ENCODE results near the gene AP5S1. TPM values are rescaled to one million over a fixed set of nuclear protein-coding genes. Genes with fewer than 3 reads are reported as not detected.
A peak's percentile ranks its signal among the peaks of the same experiment; 100 is the strongest.

Gene AP5S1
- total and polyA plus RNA-seq, 2 donors (not counting 1 experiment from before 2014, with no cell fraction given): 11.8 to 17.8 TPM

DNA sequence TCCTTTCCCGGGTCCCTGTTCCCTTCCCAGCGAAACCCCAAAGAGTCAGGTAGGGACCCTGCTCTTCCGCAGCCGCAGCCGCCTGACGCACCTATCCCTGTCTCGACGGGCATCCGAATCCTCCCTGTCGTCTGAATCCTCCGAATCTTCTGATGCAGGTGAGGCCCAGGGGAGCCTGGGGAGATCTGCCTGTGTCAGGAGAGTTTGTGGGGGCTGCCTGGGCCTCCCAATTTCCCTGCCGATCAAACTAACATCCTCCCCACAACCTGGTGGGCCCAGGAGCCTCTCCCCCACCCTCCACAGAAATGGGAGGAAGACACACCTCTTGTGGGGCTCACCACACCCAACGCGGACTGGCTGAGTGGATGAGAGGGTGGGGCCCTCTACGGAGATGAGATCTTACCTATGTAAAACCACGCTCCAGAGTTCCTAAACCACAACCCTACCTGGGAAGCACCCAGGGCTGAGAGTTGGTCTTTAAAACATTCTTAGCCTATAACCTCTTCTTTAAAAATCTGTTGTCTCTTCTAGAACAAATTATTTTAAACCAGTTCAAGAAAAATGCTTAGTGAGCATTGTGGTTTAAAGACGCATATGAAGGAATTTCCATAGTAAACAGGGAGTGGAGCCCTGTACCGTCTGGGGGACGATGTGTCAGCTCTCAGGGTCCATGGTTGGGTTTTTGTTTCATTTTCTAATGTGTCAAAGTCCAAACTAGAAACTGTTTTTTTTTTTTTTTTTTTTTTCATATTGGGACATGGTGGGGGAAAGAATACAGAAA is 22.6 kb upstream of the AP5S1 start:
- Histone ChIP-seq H3K9me3 (ENCODE audit: control insufficient read depth, insufficient read depth, low read depth, low read length) (no peaks in the 10 kb centered on the region), H3K27me3 (ENCODE audit: control insufficient read depth, insufficient read depth, low read length) (no peaks in the 10 kb centered on the region), H3K27ac (ENCODE audit: insufficient read depth, low read length) (peak overlapping the region; percentile 78), H3K36me3 (ENCODE audit: control insufficient read depth, insufficient read depth, low read length) (peaks cover 36% of the 10 kb centered on the region), H4K20me1 (ENCODE audit: control insufficient read depth, extremely low read depth, insufficient read depth, low read length) (no peaks in the 10 kb centered on the region), H3K9ac (ENCODE audit: insufficient read depth, low read length) (peak overlapping the region; percentile 45), H3K4me1 (ENCODE audit: control insufficient read depth, extremely low read depth, insufficient read depth, low read length) (peaks cover 23% of the 10 kb centered on the region), H3K4me3 (replicated peaks in 1 of 4; ENCODE audit: control extremely low read depth in 1 of 4, insufficient read depth in 1 of 4, low read depth in 3 of 4, low read length in 4 of 4) (peak overlapping the region; percentile 67 to 97 (median 86)), H3K79me2 (ENCODE audit: control insufficient read depth, insufficient read depth, low read length) (peaks cover 56% of the 10 kb centered on the region), H2AFZ (ENCODE audit: low read length) (no peak overlapping the region), H3K4me2 (ENCODE audit: extremely low read depth, insufficient read depth, low read length) (peak overlapping the region; percentile 60)
- TF ChIP-seq, protein P1, sequence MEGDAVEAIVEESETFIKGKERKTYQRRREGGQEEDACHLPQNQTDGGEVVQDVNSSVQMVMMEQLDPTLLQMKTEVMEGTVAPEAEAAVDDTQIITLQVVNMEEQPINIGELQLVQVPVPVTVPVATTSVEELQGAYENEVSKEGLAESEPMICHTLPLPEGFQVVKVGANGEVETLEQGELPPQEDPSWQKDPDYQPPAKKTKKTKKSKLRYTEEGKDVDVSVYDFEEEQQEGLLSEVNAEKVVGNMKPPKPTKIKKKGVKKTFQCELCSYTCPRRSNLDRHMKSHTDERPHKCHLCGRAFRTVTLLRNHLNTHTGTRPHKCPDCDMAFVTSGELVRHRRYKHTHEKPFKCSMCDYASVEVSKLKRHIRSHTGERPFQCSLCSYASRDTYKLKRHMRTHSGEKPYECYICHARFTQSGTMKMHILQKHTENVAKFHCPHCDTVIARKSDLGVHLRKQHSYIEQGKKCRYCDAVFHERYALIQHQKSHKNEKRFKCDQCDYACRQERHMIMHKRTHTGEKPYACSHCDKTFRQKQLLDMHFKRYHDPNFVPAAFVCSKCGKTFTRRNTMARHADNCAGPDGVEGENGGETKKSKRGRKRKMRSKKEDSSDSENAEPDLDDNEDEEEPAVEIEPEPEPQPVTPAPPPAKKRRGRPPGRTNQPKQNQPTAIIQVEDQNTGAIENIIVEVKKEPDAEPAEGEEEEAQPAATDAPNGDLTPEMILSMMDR (conservative IDR thresholded peaks at IDR 0.05 in 1 of 2, IDR thresholded peaks at IDR 0.05 in 1 of 2; ENCODE audit: low read depth in 1 of 2, low read length in 2 of 2): no peak
- TF ChIP-seq EZH2 (IDR thresholded peaks at IDR 0.05; ENCODE audit: low read length, missing control alignments): no peak
- DNase-seq (ENCODE audit: low read depth in 2 of 2): peak; percentile 36 to 55

DNA sequence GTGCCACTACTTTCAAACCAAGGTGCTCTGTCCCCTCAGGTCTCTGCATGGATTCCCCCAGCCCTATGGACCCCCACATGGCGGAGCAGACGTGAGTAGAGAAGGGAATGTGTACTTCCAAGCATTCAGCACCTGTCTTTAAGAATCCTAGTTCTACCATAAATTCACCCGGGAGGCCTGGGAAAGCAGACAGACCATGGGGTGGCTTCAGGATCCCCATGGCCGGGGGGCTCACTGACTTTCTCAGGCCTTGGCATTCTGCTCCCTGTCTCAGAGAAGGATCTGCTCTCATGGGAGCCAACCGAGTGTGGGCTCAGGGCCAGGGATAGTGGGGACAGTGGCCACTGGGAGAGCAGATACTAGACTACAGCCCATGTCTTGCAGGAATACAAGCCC is 22.0 kb upstream of the AP5S1 start:
- H3K27ac ChIP-seq (ENCODE audit: insufficient read depth, low read length): peak overlapping the region; percentile 58
- no peak for TF ChIP-seq EZH2 (IDR thresholded peaks at IDR 0.05; ENCODE audit: low read length, missing control alignments)
- H3K4me1 ChIP-seq (ENCODE audit: control insufficient read depth, extremely low read depth, insufficient read depth, low read length): peaks cover 23% of the 10 kb centered on the region
- no peaks in the 10 kb centered on the region for H3K9me3 ChIP-seq (ENCODE audit: control insufficient read depth, insufficient read depth, low read depth, low read length)
- H3K36me3 ChIP-seq (ENCODE audit: control insufficient read depth, insufficient read depth, low read length): peaks cover 40% of the 10 kb centered on the region
- H4K20me1 ChIP-seq (ENCODE audit: control insufficient read depth, extremely low read depth, insufficient read depth, low read length): no peaks in the 10 kb centered on the region
- H3K9ac ChIP-seq (ENCODE audit: insufficient read depth, low read length): no peak overlapping the region
- H3K27me3 ChIP-seq (ENCODE audit: control insufficient read depth, insufficient read depth, low read length): no peaks in the 10 kb centered on the region
- no peak overlapping the region for H2AFZ ChIP-seq (ENCODE audit: low read length)
- H3K4me2 ChIP-seq (ENCODE audit: extremely low read depth, insufficient read depth, low read length): peak overlapping the region; percentile 60
- peaks cover 57% of the 10 kb centered on the region for H3K79me2 ChIP-seq (ENCODE audit: control insufficient read depth, insufficient read depth, low read length)
- H3K4me3 ChIP-seq (replicated peaks in 1 of 4; ENCODE audit: control extremely low read depth in 1 of 4, insufficient read depth in 1 of 4, low read depth in 3 of 4, low read length in 4 of 4): peak overlapping the region; percentile 67 to 97 (median 86)
- no peak for DNase-seq (ENCODE audit: low read depth in 2 of 2)

DNA sequence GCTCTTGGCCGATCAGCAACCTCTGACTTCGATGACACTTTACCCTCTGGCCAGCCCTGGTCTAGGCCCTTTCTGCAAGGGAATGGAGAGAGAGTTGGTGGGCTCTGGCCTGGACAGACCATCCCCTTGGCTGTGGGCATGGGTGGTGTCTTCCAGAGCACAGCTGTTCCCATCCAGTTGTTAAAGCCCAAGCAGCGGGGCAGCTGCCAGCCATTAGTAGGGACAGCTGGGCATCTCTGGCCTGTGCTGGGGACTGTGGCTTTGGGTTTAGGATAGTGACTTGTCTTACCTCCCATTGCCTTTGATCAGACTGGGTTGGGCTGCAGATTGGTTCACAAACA is 21.5 kb upstream of the AP5S1 start:
- TF ChIP-seq, protein P1 (conservative IDR thresholded peaks at IDR 0.05 in 1 of 2, IDR thresholded peaks at IDR 0.05 in 1 of 2; ENCODE audit: low read depth in 1 of 2, low read length in 2 of 2): no peak
- TF ChIP-seq EZH2 (IDR thresholded peaks at IDR 0.05; ENCODE audit: low read length, missing control alignments): no peak
- H3K36me3 ChIP-seq (ENCODE audit: control insufficient read depth, insufficient read depth, low read length): peaks cover 46% of the 10 kb centered on the region
- no peaks in the 10 kb centered on the region for H3K27me3 ChIP-seq (ENCODE audit: control insufficient read depth, insufficient read depth, low read length)
- H4K20me1 ChIP-seq (ENCODE audit: control insufficient read depth, extremely low read depth, insufficient read depth, low read length): no peaks in the 10 kb centered on the region
- no peak for DNase-seq (ENCODE audit: low read depth in 2 of 2)
- no peak overlapping the region for H2AFZ ChIP-seq (ENCODE audit: low read length)
- peaks cover 61% of the 10 kb centered on the region for H3K79me2 ChIP-seq (ENCODE audit: control insufficient read depth, insufficient read depth, low read length)
- peaks cover 26% of the 10 kb centered on the region for H3K4me1 ChIP-seq (ENCODE audit: control insufficient read depth, extremely low read depth, insufficient read depth, low read length)
- H3K4me3 ChIP-seq (replicated peaks in 1 of 4; ENCODE audit: control extremely low read depth in 1 of 4, insufficient read depth in 1 of 4, low read depth in 3 of 4, low read length in 4 of 4): peak overlapping the region in 3 of 4 experiments; percentile 78 to 97 (median 95)
- H3K9me3 ChIP-seq (ENCODE audit: control insufficient read depth, insufficient read depth, low read depth, low read length): no peaks in the 10 kb centered on the region
- peak overlapping the region; percentile 58 for H3K27ac ChIP-seq (ENCODE audit: insufficient read depth, low read length)
- no peak overlapping the region for H3K9ac ChIP-seq (ENCODE audit: insufficient read depth, low read length)
- H3K4me2 ChIP-seq (ENCODE audit: extremely low read depth, insufficient read depth, low read length): peak overlapping the region; percentile 60

Data from fibroblast of lung (primary cell).